ENCODE data around the gene HLF. TPM values are rescaled to one million over a fixed set of nuclear protein-coding genes. Genes with fewer than 3 reads are reported as not detected.

Gene HLF
- polyA plus RNA-seq, 3 donors, result not detected

DNA sequence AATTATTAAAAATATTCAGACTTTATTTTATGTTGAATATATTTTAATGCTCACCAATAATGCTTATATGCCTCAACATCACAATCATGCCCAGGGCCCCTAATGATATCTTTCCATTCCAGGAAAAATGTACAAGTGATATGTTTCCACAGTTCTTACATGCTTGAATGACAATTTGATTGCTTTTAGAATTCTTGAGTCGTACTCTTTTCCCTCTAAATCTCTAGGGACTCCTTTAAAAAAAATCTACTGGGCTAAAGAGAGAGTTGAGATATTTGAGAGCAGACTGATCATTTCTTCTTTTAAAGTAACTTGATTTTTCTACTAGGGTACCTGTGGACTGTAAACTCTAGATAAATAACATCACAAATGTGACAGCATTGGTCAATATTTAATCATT is 18.2 kb upstream of the HLF start:
- H3K36me3 Mint-ChIP-seq, result no peaks in the 10 kb centered on the region

DNA sequence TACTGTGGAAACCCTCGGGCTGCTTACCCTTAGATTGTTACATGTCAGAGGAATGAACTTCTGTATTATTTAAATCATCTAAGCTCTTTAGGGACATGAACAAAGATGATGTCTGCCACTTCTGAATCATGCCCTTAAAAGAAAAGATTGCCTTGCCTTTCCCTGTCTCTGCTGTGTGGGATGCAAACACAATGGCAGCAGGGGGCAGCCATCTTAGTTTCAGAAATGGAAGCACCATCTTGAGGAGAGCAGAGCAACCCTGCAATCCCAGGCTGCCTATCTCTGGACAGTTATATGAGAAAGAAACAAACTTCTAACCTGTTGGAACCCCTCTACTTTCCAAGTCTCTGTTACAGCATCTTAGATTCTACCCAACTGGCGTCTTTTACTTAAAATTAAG is 16.7 kb upstream of the HLF start:
- intact Hi-C loops (cut with micrococcal nuclease), result no loop called here
- Mint-ChIP-seq H3K27me3 (ENCODE audit: low read depth in 3 of 3) (peaks cover 0 to 4% (median 3%) of the 10 kb centered on the region in 3 donors), H3K9me3 (peaks cover 0 to 7% (median 2%) of the 10 kb centered on the region in 7 donors), H3K4me1 (no peaks in the 10 kb centered on the region), H3K36me3 (no peaks in the 10 kb centered on the region), H3K27ac (no peak overlapping the region), H3K4me3 (no peak overlapping the region)
- Histone ChIP-seq H3K79me2 (ENCODE audit: insufficient read depth, low read length) (no peaks in the 10 kb centered on the region), H3K4me3 (replicated peaks in 1 of 3; ENCODE audit: low read depth in 2 of 3, low read length in 3 of 3) (no peak overlapping the region), H2AFZ (ENCODE audit: insufficient read depth, low read depth, low read length, poor library complexity, severe bottlenecking) (no peak overlapping the region), H3K9ac (ENCODE audit: insufficient read depth, low read length, poor library complexity, severe bottlenecking) (no peak overlapping the region), H3K36me3 (replicated peaks in 1 of 2; ENCODE audit: control insufficient read depth in 1 of 2, insufficient read depth in 2 of 2, low read length in 2 of 2) (no peaks in the 10 kb centered on the region), H4K20me1 (ENCODE audit: insufficient read depth, low read length) (no peaks in the 10 kb centered on the region), H3K4me1 (ENCODE audit: control insufficient read depth in 1 of 2, insufficient read depth in 2 of 2, low read length in 2 of 2) (no peaks in the 10 kb centered on the region), H3K4me2 (replicated peaks; ENCODE audit: extremely low read depth, low read length, poor library complexity, severe bottlenecking) (no peak overlapping the region), H3K27ac (ENCODE audit: low read depth in 1 of 2, low read length in 2 of 2) (no peak overlapping the region), H3K27me3 (ENCODE audit: control insufficient read depth in 2 of 2, insufficient read depth in 2 of 2, low read length in 2 of 2) (no peaks in the 10 kb centered on the region), H3K9me3 (replicated peaks in 1 of 2; ENCODE audit: control insufficient read depth in 1 of 2, insufficient read depth in 1 of 2, low read length in 2 of 2) (peaks cover 0 to 3% of the 10 kb centered on the region in 2 donors)
- no peak for DNase-seq
- TF ChIP-seq, protein P1, sequence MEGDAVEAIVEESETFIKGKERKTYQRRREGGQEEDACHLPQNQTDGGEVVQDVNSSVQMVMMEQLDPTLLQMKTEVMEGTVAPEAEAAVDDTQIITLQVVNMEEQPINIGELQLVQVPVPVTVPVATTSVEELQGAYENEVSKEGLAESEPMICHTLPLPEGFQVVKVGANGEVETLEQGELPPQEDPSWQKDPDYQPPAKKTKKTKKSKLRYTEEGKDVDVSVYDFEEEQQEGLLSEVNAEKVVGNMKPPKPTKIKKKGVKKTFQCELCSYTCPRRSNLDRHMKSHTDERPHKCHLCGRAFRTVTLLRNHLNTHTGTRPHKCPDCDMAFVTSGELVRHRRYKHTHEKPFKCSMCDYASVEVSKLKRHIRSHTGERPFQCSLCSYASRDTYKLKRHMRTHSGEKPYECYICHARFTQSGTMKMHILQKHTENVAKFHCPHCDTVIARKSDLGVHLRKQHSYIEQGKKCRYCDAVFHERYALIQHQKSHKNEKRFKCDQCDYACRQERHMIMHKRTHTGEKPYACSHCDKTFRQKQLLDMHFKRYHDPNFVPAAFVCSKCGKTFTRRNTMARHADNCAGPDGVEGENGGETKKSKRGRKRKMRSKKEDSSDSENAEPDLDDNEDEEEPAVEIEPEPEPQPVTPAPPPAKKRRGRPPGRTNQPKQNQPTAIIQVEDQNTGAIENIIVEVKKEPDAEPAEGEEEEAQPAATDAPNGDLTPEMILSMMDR (IDR thresholded peaks at IDR 0.05), result no peak
- no CpG with 5 or more reads among the region's 2 CpGs for WGBS (ENCODE audit: insufficient coverage)

More for the DNA sequence above, 18.2 kb upstream of the HLF start:
- H3K27ac Mint-ChIP-seq, result no peak overlapping the region
- H4K20me1 ChIP-seq (ENCODE audit: insufficient read depth, low read length), result no peaks in the 10 kb centered on the region
- no peaks in the 10 kb centered on the region for H3K4me1 ChIP-seq (ENCODE audit: control insufficient read depth in 1 of 2, insufficient read depth in 2 of 2, low read length in 2 of 2)
- DNase-seq, result no peak
- peaks cover 0 to 3% of the 10 kb centered on the region in 2 donors for H3K9me3 ChIP-seq (replicated peaks in 1 of 2; ENCODE audit: control insufficient read depth in 1 of 2, insufficient read depth in 1 of 2, low read length in 2 of 2)
- no peaks in the 10 kb centered on the region for H3K4me1 Mint-ChIP-seq
- intact Hi-C loops (cut with micrococcal nuclease), result no loop called here
- no peak overlapping the region for H3K4me3 ChIP-seq (replicated peaks in 1 of 3; ENCODE audit: low read depth in 2 of 3, low read length in 3 of 3)
- peaks cover 0 to 7% (median 3%) of the 10 kb centered on the region in 7 donors for H3K9me3 Mint-ChIP-seq
- no peak overlapping the region for H3K9ac ChIP-seq (ENCODE audit: insufficient read depth, low read length, poor library complexity, severe bottlenecking)
- H3K79me2 ChIP-seq (ENCODE audit: insufficient read depth, low read length), result no peaks in the 10 kb centered on the region
- H3K4me3 Mint-ChIP-seq, result no peak overlapping the region
- WGBS (ENCODE audit: insufficient coverage), result no CpG with 5 or more reads among the region's 1 CpG
- no peak overlapping the region for H3K4me2 ChIP-seq (replicated peaks; ENCODE audit: extremely low read depth, low read length, poor library complexity, severe bottlenecking)
- TF ChIP-seq, protein P1 (IDR thresholded peaks at IDR 0.05), result no peak
- H3K27ac ChIP-seq (ENCODE audit: low read depth in 1 of 2, low read length in 2 of 2), result no peak overlapping the region
- H2AFZ ChIP-seq (ENCODE audit: insufficient read depth, low read depth, low read length, poor library complexity, severe bottlenecking), result no peak overlapping the region
- H3K36me3 ChIP-seq (replicated peaks in 1 of 2; ENCODE audit: control insufficient read depth in 1 of 2, insufficient read depth in 2 of 2, low read length in 2 of 2), result no peaks in the 10 kb centered on the region
- H3K27me3 Mint-ChIP-seq (ENCODE audit: low read depth in 3 of 3), result peaks cover 0 to 5% (median 4%) of the 10 kb centered on the region in 3 donors
- H3K27me3 ChIP-seq (ENCODE audit: control insufficient read depth in 2 of 2, insufficient read depth in 2 of 2, low read length in 2 of 2), result no peaks in the 10 kb centered on the region

All from CD14-positive monocyte (primary cell).